H9 (cell line): Measurements from ENCODE around the gene TUBGCP6. TPM values are rescaled to one million over a fixed set of nuclear protein-coding genes. Genes with fewer than 3 reads are reported as not detected.

ENCODE experiments used
- DNase-seq: peaks from one replicate; pipeline ENCODE4 v3.0.0-alpha.2; 2017
- H2AFZ ChIP-seq: one replicate; pipeline ENCODE4 v1.6.1; 2013; ENCODE audit warnings: mild to moderate bottlenecking, low read length, control low read depth, moderate library complexity
- H2AK5ac ChIP-seq: 2 replicates; pipeline ENCODE4 v1.6.1; 2013; ENCODE audit warnings: low read length, control low read depth, mixed read lengths; ENCODE audit not compliant: insufficient read length
- H2BK120ac ChIP-seq: one replicate; pipeline ENCODE4 v1.6.1; 2013; ENCODE audit warnings: low read depth, mild to moderate bottlenecking, low read length, control low read depth, inconsistent platforms; ENCODE audit not compliant: poor library complexity, severe bottlenecking
- H2BK12ac ChIP-seq: 2 replicates; pipeline ENCODE4 v1.6.1; 2013; ENCODE audit warnings: low read length, control low read depth, mixed read lengths, low read depth; ENCODE audit not compliant: insufficient read length
- H2BK15ac ChIP-seq: 2 replicates; pipeline ENCODE4 v1.6.1; 2013; ENCODE audit warnings: low read depth, low read length, control low read depth
- H2BK20ac ChIP-seq: one replicate; pipeline ENCODE4 v1.6.1; 2013; ENCODE audit warnings: low read depth, mild to moderate bottlenecking, low read length, control low read depth, inconsistent platforms; ENCODE audit not compliant: poor library complexity, severe bottlenecking
- H2BK5ac ChIP-seq: 2 replicates; pipeline ENCODE4 v1.6.1; 2013; ENCODE audit warnings: low read length, control low read depth, mixed read lengths; ENCODE audit not compliant: insufficient read length
- H3K14ac ChIP-seq: 2 replicates; pipeline ENCODE4 v1.6.1; 2013; ENCODE audit warnings: low read length, control low read depth; ENCODE audit not compliant: insufficient read depth
- H3K18ac ChIP-seq: 2 replicates; pipeline ENCODE4 v1.6.1; 2013; ENCODE audit warnings: low read depth, mild to moderate bottlenecking, mixed read lengths, low read length, control low read depth; ENCODE audit not compliant: insufficient read length
- H3K23ac ChIP-seq: 2 replicates; pipeline ENCODE4 v1.6.1; 2013; ENCODE audit warnings: low read length, control low read depth, mixed read lengths, low read depth; ENCODE audit not compliant: insufficient read length
- H3K23me2 ChIP-seq: 2 replicates; pipeline ENCODE4 v1.6.1; 2013; ENCODE audit warnings: low read depth, mild to moderate bottlenecking, mixed read lengths, low read length, control low read depth; ENCODE audit not compliant: insufficient read length, poor library complexity, severe bottlenecking
- H3K27ac ChIP-seq: 2 replicates; pipeline ENCODE4 v1.5.1; 2013; ENCODE audit warnings: low read length, control low read depth, mixed read lengths, low read depth; ENCODE audit not compliant: insufficient read length
- H3K27me3 ChIP-seq: 2 replicates; pipeline ENCODE4 v1.6.1; 2013; ENCODE audit warnings: low read length, control low read depth, inconsistent platforms; ENCODE audit not compliant: insufficient read depth
- H3K4ac ChIP-seq: 2 replicates; pipeline ENCODE4 v1.6.1; 2013; ENCODE audit warnings: low read depth, mild to moderate bottlenecking, control low read depth, inconsistent platforms, low read length, moderate library complexity
- H3K4me1 ChIP-seq: 2 replicates; pipeline ENCODE4 v1.6.1; 2013; ENCODE audit warnings: low read length, control low read depth, inconsistent platforms; ENCODE audit not compliant: insufficient read depth
- H3K4me2 ChIP-seq: 2 replicates; pipeline ENCODE4 v1.6.1; 2013; ENCODE audit warnings: low read length, control low read depth, mixed read lengths; ENCODE audit not compliant: insufficient read length, insufficient read depth
- H3K56ac ChIP-seq: 2 replicates; pipeline ENCODE4 v1.6.1; 2013; ENCODE audit warnings: low read depth, mild to moderate bottlenecking, mixed read lengths, low read length, control low read depth; ENCODE audit not compliant: insufficient read length
- H3K79me1 ChIP-seq: 2 replicates; pipeline ENCODE4 v1.6.1; 2013; ENCODE audit warnings: low read depth, mild to moderate bottlenecking, moderate library complexity, low read length, control low read depth, inconsistent platforms; ENCODE audit not compliant: insufficient read depth, poor library complexity, severe bottlenecking
- H3K79me2 ChIP-seq: 2 replicates; pipeline ENCODE4 v1.6.1; 2013; ENCODE audit warnings: low read length, control low read depth, inconsistent platforms; ENCODE audit not compliant: insufficient read depth
- H3K9ac ChIP-seq: 2 replicates; pipeline ENCODE4 v1.6.1; 2013; ENCODE audit warnings: low read length, control low read depth, mixed read lengths; ENCODE audit not compliant: insufficient read length; ENCODE audit errors: extremely low read depth
- H3K9me3 ChIP-seq: one replicate; pipeline ENCODE4 v1.6.1; 2013; ENCODE audit warnings: low read depth, low read length, inconsistent platforms; ENCODE audit not compliant: control insufficient read depth
- H3T11ph ChIP-seq: one replicate; pipeline ENCODE4 v1.6.1; 2013; ENCODE audit warnings: mild to moderate bottlenecking, low read length, control low read depth, inconsistent platforms
- H4K20me1 ChIP-seq: one replicate; pipeline ENCODE4 v1.6.1; 2013; ENCODE audit not compliant: control insufficient read depth, insufficient read length, insufficient read depth
- H4K5ac ChIP-seq: 2 replicates; pipeline ENCODE4 v1.6.1; 2013; ENCODE audit warnings: low read depth, mild to moderate bottlenecking, mixed read lengths, low read length, control low read depth; ENCODE audit not compliant: insufficient read length
- H4K8ac ChIP-seq: replicated peaks from 2 replicates; pipeline ENCODE4 v1.6.1; 2013; ENCODE audit warnings: low read length, control low read depth, mixed read lengths, low read depth; ENCODE audit not compliant: insufficient read length
- H4K91ac ChIP-seq: 2 replicates; pipeline ENCODE4 v1.6.1; 2013; ENCODE audit warnings: low read depth, mild to moderate bottlenecking, moderate library complexity, mixed read lengths, low read length, control low read depth; ENCODE audit not compliant: insufficient read length
- H3K27ac Mint-ChIP-seq, 3 experiments: 2 replicates in 2 of 3; 3 replicates in 1 of 3; pipeline ENCODE4 v1.8.0; 2020 to 2021; ENCODE audit warnings: mixed read lengths in 3 of 3, mild to moderate bottlenecking in 1 of 3, moderate library complexity in 1 of 3
- H3K27me3 Mint-ChIP-seq: 2 replicates; pipeline ENCODE4 v1.8.0; 2021; ENCODE audit warnings: low read depth, mild to moderate bottlenecking, moderate library complexity, mixed read lengths
- H3K36me3 Mint-ChIP-seq, 3 experiments: 2 replicates in 2 of 3; 3 replicates in 1 of 3; pipeline ENCODE4 v1.8.0; 2020 to 2021; ENCODE audit warnings: low read depth in 3 of 3, mixed read lengths in 3 of 3; ENCODE audit not compliant: insufficient read depth in 1 of 3
- H3K4me1 Mint-ChIP-seq, 2 experiments: 2 replicates each; pipeline ENCODE4 v1.8.0; 2020; ENCODE audit warnings: mixed read lengths in 2 of 2
- H3K4me3 Mint-ChIP-seq, 2 experiments: 2 replicates in 1 of 2; 3 replicates in 1 of 2; pipeline ENCODE4 v1.8.0; 2020 to 2021; ENCODE audit warnings: mild to moderate bottlenecking in 2 of 2, mixed read lengths in 2 of 2, moderate library complexity in 1 of 2
- H3K9me3 Mint-ChIP-seq, 2 experiments: 2 replicates in 1 of 2; 3 replicates in 1 of 2; pipeline ENCODE4 v1.8.0; 2020; ENCODE audit warnings: mild to moderate bottlenecking in 2 of 2, mixed read lengths in 2 of 2, moderate library complexity in 1 of 2
- CTCF ChIP-seq: fragments of 200-600 bp; sonication (generic); conservative IDR thresholded peaks from 3 replicates; pipeline ENCODE4 v1.8.0; 2021; ENCODE audit warnings: antibody characterized with exemption, mild to moderate bottlenecking
- WGBS: extraction: QIAGEN DNeasy Blood & Tissue Kit; methylation state at CpG from one replicate; pipeline ENCODE4 v1.1.7; 2013; ENCODE audit warnings: missing lambda C conversion rate, low lambda C conversion rate, mixed read lengths; ENCODE audit not compliant: insufficient read length; ENCODE audit errors: extremely low coverage; 5-methylcytosine and 5-hydroxymethylcytosine counted together
- total RNA-seq: library from RNA; stranded (reverse); gene quantifications from 2 replicates; pipeline ENCODE4 v1.2.1, GENCODE V29; 2021

TUBGCP6 gene
- total RNA-seq, 1 experiment from 2014 or later = 29.0 TPM

DNA sequence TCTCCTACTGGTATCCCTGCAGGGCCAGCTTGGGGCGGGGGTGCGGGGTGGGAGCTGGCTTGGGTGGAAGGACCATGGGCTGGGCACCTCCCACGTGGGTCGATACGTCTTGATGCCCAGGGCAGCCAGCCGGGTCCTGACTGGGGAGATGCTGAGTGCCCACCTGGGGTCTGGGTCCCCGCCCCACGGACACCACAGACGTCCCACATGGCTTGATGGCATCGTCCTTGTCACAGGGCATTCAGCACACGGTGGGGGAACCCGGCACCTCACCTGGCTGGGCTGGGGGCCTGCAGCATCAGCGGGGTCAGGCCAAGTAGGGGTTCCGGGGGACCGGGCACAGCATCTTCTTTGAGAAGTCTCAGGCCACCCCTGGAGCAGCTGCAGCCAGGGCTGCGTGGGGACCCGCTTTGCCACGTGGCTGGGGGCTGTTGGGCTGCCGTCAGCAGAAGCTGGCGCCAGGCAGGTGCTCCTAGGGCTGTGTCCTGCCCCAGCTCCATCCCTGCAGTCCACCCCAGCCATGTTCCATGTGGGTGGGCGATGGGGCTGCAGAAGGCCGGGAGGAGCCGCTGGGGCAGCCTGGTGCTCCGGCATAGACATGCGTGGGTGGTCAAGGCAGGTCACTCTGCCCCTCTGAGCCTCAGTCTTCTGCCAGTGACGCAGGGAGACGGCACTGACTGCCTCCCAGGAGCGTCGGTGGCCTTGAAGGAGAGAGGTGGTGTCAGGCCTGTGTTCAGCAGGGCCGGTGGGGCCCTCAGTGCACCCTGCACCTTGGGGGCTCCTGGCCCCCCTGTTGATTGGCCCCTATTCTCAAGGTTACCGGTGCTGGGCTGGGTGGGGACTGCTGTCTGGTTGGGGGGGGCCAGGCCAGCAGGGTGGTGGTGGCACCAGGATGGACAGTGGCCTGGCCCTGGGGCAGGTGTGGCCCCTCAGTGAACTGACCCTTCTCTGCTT lies 35.6 kb downstream of the TUBGCP6 start:
- no peaks in the 10 kb centered on the region for H3K27me3 ChIP-seq
- no peak overlapping the region for H4K5ac ChIP-seq
- no peak overlapping the region for H3K23ac ChIP-seq
- H2BK5ac ChIP-seq = no peak overlapping the region
- H3K4me2 ChIP-seq = no peak overlapping the region
- no peak overlapping the region for H3K14ac ChIP-seq
- H2BK120ac ChIP-seq = no peak overlapping the region
- Mint-ChIP-seq H3K27ac (no peak overlapping the region), H3K27me3 (no peaks in the 10 kb centered on the region), H3K36me3 (peaks cover 26 to 63% (median 63%) of the 10 kb centered on the region in 3 experiments; a peak in 6 of 7 replicates), H3K4me1 (peaks cover 2 to 6% of the 10 kb centered on the region in 2 experiments; a peak in 2 of 4 replicates), H3K9me3 (peaks cover 0 to 8% of the 10 kb centered on the region in 2 experiments; a peak in 1 of 5 replicates), H3K4me3 (no peak overlapping the region)
- no peak overlapping the region for H2BK12ac ChIP-seq
- no peak overlapping the region for H3K56ac ChIP-seq
- H4K8ac ChIP-seq = no peak overlapping the region
- no peak overlapping the region for H2BK15ac ChIP-seq
- no peak overlapping the region for H3K27ac ChIP-seq
- no peaks in the 10 kb centered on the region for H3K9me3 ChIP-seq
- H3K4me1 ChIP-seq = no peaks in the 10 kb centered on the region
- no peak overlapping the region for H3K4ac ChIP-seq
- H3K79me2 ChIP-seq = no peaks in the 10 kb centered on the region; the same call in 1 of the 2 replicates
- no peaks in the 10 kb centered on the region for H3K79me1 ChIP-seq
- no peak overlapping the region for H2AK5ac ChIP-seq
- H3K9ac ChIP-seq = no peak overlapping the region
- no peaks in the 10 kb centered on the region for H4K20me1 ChIP-seq
- H2BK20ac ChIP-seq = no peak overlapping the region
- no peak overlapping the region for H2AFZ ChIP-seq
- no peak overlapping the region for H3K18ac ChIP-seq
- H4K91ac ChIP-seq = no peak overlapping the region
- H3T11ph ChIP-seq = no peak overlapping the region
- no peak for TF ChIP-seq CTCF
- DNase-seq = no peak
- WGBS = no CpG with 5 or more reads among the region's 31 CpGs
- no peaks in the 10 kb centered on the region for H3K23me2 ChIP-seq
